Hepatocyte (in vitro differentiated cells): ENCODE data around the gene DIP2B. TPM values are rescaled to one million over a fixed set of nuclear protein-coding genes. Genes with fewer than 3 reads are reported as not detected.

Source experiments
- DNase-seq: peaks from one replicate; pipeline ENCODE4 v3.0.0-alpha.2; 2016; ENCODE audit warnings: low spot score
- H2AFZ ChIP-seq: fragments of 200-600 bp; sonication (generic); 2 replicates; pipeline ENCODE4 v1.6.0; 2016; ENCODE audit warnings: antibody characterized with exemption, mild to moderate bottlenecking
- H3K27ac ChIP-seq: fragments of 200-600 bp; sonication (generic); 2 replicates; pipeline ENCODE4 v1.5.1; 2016; ENCODE audit warnings: mild to moderate bottlenecking
- H3K27me3 ChIP-seq: fragments of 200-600 bp; sonication (generic); 2 replicates; pipeline ENCODE4 v1.6.1; 2016
- H3K36me3 ChIP-seq: fragments of 200-600 bp; sonication (generic); replicated peaks from 2 replicates; pipeline ENCODE4 v1.5.1; 2016; ENCODE audit warnings: low read depth; ENCODE audit not compliant: insufficient read depth
- H3K4me1 ChIP-seq: fragments of 200-600 bp; sonication (generic); 2 replicates; pipeline ENCODE4 v1.5.1; 2016; ENCODE audit warnings: mild to moderate bottlenecking, moderate library complexity; ENCODE audit not compliant: insufficient read depth
- H3K4me2 ChIP-seq: fragments of 200-600 bp; sonication (generic); 2 replicates; pipeline ENCODE4 v1.6.0; 2016
- H3K4me3 ChIP-seq: fragments of 200-600 bp; sonication (generic); 2 replicates; pipeline ENCODE4 v1.5.1; 2016; ENCODE audit warnings: mild to moderate bottlenecking
- H3K79me2 ChIP-seq: fragments of 200-600 bp; sonication (generic); 2 replicates; pipeline ENCODE4 v1.6.0; 2017; ENCODE audit warnings: mild to moderate bottlenecking
- H3K9me2 ChIP-seq: fragments of 200-600 bp; sonication (generic); replicated peaks from 2 replicates; pipeline ENCODE4 v1.6.0; 2017; ENCODE audit warnings: mild to moderate bottlenecking; ENCODE audit not compliant: insufficient read depth
- H3K9me3 ChIP-seq: fragments of 200-600 bp; sonication (generic); 2 replicates; pipeline ENCODE4 v1.5.1; 2016; ENCODE audit warnings: low read depth, mild to moderate bottlenecking
- H4K20me1 ChIP-seq: fragments of 200-600 bp; sonication (generic); 2 replicates; pipeline ENCODE4 v1.6.0; 2016; ENCODE audit warnings: mild to moderate bottlenecking; ENCODE audit not compliant: insufficient read depth, poor library complexity, severe bottlenecking
- CTCF ChIP-seq: fragments of 200-600 bp; sonication (generic); IDR thresholded peaks from 2 replicates; pipeline ENCODE4 v1.5.1; 2016; ENCODE audit warnings: antibody characterized with exemption, mild to moderate bottlenecking; ENCODE audit not compliant: poor library complexity
- EZH2 ChIP-seq: fragments of 200-600 bp; sonication (generic); IDR thresholded peaks from 2 replicates; pipeline ENCODE4 v1.6.1; 2016; ENCODE audit warnings: antibody characterized with exemption, mild to moderate bottlenecking, borderline replicate concordance
- EZH2phosphoT487 ChIP-seq: fragments of 200-600 bp; sonication (generic); IDR thresholded peaks from one replicate; pipeline ENCODE4 v1.6.1; 2018; ENCODE audit warnings: antibody characterized with exemption, mild to moderate bottlenecking, low read depth, moderate library complexity; ENCODE audit not compliant: unreplicated experiment, severe bottlenecking
- WGBS: methylation state at CpG from one replicate; pipeline ENCODE4 v1.1.6; 2016; ENCODE audit warnings: low lambda C conversion rate; ENCODE audit errors: missing lambda C conversion rate; 5-methylcytosine and 5-hydroxymethylcytosine counted together
- polyA plus RNA-seq: library from polyadenylated mRNA; unstranded; fragments of >200 nt; fragmentation: Nextera tagmentation; extraction: Ambion mirVana; gene quantifications from 2 replicates; pipeline ENCODE4 v1.2.1, GENCODE V29; 2016
- total RNA-seq: library from RNA; depleted of rRNA; stranded (reverse); fragments of >200 nt; gene quantifications from 2 replicates; pipeline ENCODE4 v1.2.3, GENCODE V29; 2014

DIP2B gene
- total and polyA plus RNA-seq, 2 experiments from 2014 or later: 10.5 to 31.8 TPM

- Histone ChIP-seq H3K4me2 (no peak overlapping the region), H3K27ac (peak overlapping the region; percentile 75), H4K20me1 (peaks cover 7% of the 10 kb centered on the region), H3K9me3 (no peaks in the 10 kb centered on the region), H3K36me3 (no peaks in the 10 kb centered on the region), H3K4me3 (no peak overlapping the region), H3K79me2 (peaks cover 83% of the 10 kb centered on the region), H3K4me1 (peaks cover 29% of the 10 kb centered on the region), H3K27me3 (no peaks in the 10 kb centered on the region), H3K9me2 (no peaks in the 10 kb centered on the region), H2AFZ (no peak overlapping the region)
- 62% methylated on average over 9 of the region's 9 CpGs for WGBS
- TF ChIP-seq EZH2phosphoT487: no peak
- no peak for TF ChIP-seq CTCF
- no peak for TF ChIP-seq EZH2
- peak; percentile 71 for DNase-seq
Measured at GRCh38 chr12:50550530-50551223, 45.9 kb downstream of the DIP2B start.

GRCh38 chr12:50551866-50552265 is 47.1 kb downstream of the DIP2B start:
- Histone ChIP-seq H3K36me3 (no peaks in the 10 kb centered on the region), H2AFZ (no peak overlapping the region), H3K79me2 (peaks cover 83% of the 10 kb centered on the region), H3K4me3 (no peak overlapping the region), H3K4me2 (no peak overlapping the region), H3K9me3 (no peaks in the 10 kb centered on the region), H3K27me3 (no peaks in the 10 kb centered on the region), H3K4me1 (peaks cover 22% of the 10 kb centered on the region), H4K20me1 (peaks cover 12% of the 10 kb centered on the region), H3K27ac (no peak overlapping the region), H3K9me2 (no peaks in the 10 kb centered on the region)
- 98% methylated on average over 2 of the region's 2 CpGs for WGBS
- TF ChIP-seq EZH2: no peak
- no peak for TF ChIP-seq EZH2phosphoT487
- no peak for TF ChIP-seq CTCF
- DNase-seq: no peak

- peaks cover 16% of the 10 kb centered on the region for H4K20me1 ChIP-seq
- no peaks in the 10 kb centered on the region for H3K9me3 ChIP-seq
- WGBS: 96% methylated on average over 13 of the region's 13 CpGs
Measured at GRCh38 chr12:50554651-50555050, 49.9 kb downstream of the DIP2B start.

More at GRCh38 chr12:50554651-50555050, 49.9 kb downstream of the DIP2B start:
- H3K79me2 ChIP-seq: peaks cover 89% of the 10 kb centered on the region
- no peaks in the 10 kb centered on the region for H3K36me3 ChIP-seq
- H3K9me2 ChIP-seq: no peaks in the 10 kb centered on the region
- peaks cover 14% of the 10 kb centered on the region for H3K4me1 ChIP-seq
- H3K27me3 ChIP-seq: no peaks in the 10 kb centered on the region
- no peak for DNase-seq
- no peak overlapping the region for H3K27ac ChIP-seq
- no peak overlapping the region for H3K4me3 ChIP-seq
- no peak overlapping the region for H3K4me2 ChIP-seq
- TF ChIP-seq CTCF: no peak
- no peak overlapping the region for H2AFZ ChIP-seq
